Stimulated activated CD4-positive, alpha-beta T cell treated with anti-CD3 and anti-CD28 coated beads, Interleukin-1b, Interleukin-23, amount 100 ng/mL, for 1 hour (primary cell): ENCODE results near the gene BMP2K.
A peak's percentile ranks its signal among the peaks of the same experiment; 100 is the strongest.

Experiments used
- DNase-seq, 2 donors: peaks; one replicate each; pipeline ENCODE4 v3.0.0-alpha.2; 2020; ENCODE audit warnings: low read depth in 2 of 2

The BMP2K gene

DNA sequence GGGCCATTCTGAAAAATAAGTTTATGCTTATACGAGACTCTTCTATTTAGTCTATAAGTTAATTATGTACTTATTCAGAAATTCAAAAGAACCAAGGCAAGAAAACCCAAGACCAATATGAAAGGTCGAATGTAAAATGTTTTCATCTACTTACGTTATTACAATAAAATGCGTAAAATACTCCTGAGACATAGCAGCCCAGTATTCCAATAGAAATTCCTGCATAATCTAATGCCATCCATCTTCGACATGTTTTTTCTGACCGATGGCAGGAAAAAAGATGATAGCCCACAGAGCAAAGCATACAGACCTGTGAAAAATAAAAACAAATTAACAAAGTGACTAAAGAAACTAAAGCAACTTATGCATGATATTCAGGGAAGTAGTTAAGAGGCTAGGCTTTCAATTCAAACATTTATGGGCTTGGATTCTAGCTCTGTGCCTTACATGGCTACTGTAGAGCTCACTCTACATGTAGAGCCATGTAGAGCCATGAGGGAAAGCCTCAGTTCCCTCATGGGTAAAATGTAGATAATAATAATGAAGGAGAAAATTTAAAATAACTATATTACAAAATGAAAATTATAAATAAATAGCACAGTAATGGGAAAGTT, 154.0 kb downstream of the BMP2K start:
- DNase-seq = no peak

DNA sequence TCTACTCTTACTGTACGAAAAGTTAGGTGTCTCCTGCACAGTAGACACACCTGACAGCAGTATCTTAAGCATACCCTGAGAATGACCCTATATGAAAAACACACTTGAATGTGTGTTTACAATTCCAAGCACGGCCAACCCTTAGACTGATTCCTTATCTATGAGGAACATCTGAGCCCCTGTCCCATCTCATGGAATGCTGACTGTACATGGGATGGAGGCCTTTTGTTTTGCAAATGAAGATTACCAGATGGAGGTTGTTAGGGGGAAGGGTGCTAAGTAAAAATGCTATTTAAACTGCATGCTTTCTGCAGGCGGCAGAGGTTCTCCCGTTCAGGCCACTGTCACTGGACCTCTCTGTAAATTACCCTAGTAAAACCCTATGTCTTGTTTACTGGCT, 160.8 kb downstream of the BMP2K start:
- DNase-seq = no peak

DNA sequence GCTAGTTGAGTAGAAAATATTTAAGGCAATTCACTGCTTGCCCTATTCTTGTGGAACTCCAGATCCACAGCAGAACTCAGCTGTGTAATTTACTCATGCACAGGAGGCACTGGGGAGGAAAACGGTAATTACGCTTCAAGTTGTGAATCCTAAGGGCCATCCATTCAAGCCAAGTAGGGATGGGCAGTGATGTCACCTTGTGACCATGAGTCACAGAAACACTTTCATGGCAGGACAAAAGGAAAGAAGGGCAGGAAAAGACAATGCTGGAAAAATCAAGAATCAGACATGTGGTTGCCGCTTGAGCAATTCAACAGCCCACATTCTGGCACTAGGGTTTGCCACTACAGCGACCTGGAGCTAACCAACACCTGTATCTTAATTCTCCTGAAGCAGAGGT, 161.7 kb downstream of the BMP2K start:
- no peak for DNase-seq

DNA sequence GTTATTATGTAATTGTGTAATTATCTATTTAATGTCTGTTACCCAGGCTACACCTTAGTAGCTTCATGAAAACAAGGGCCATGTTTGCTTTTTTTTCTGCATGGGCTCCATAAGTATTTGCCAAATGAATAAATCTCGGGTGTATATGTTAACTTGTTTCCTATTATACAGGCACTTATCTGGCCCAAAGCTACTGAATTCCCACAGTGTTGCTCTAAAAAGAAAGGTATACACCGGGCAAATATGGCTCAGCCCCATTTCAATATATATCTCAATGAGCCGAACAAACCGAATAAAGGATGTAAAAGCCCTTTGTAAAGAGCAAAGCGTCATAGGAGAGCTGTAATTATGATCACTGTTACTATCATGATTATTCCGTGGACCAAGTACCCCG, 162.3 kb downstream of the BMP2K start:
- DNase-seq = no peak

DNA sequence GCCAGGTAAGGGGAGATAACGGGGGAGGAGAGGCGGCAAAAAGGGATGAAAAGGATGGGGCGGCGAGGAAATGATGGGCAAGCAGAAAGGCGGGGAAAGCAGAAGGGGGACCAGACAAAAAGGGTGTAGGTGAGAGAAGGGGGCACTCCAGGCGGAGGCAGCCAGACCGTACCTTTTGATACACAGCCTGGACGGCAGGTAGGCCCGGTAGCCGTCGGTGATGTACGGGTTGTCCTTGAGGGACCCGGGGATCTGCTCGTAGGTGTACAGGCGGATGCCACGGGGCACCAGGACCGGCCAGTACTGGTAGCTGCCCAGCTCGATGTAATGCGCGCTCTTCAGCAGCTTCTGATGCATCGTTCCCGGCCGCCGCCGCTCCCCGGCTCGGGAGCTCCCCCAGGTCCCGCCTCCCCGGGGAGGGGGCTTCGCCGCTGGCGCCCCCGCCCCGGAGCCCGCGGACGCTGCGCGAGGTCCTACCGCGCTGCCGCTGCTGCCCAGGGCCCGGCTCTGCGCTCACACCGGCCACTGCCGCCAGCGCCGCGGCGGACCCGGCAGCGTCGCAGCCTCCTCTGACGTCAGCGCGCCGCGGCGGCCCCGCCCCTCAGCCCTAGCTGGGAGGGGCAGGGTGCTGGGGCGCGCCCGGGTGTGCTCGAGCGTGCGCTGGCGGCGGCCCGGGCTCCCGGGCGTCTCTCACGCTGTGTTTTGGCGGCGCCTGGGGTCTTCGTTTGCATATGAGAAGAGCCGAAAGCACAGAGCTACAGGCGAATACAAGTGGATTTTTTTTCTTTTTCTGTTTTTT, 162.9 kb downstream of the BMP2K start, which contains the start of gene PAQR3:
TSS of gene PAQR3 (minus strand) at position 571 of the 799 bp plus-strand sequence. CDS start at position 357, 214 bp downstream.
- peak; percentile 60 to 80 for DNase-seq

DNA sequence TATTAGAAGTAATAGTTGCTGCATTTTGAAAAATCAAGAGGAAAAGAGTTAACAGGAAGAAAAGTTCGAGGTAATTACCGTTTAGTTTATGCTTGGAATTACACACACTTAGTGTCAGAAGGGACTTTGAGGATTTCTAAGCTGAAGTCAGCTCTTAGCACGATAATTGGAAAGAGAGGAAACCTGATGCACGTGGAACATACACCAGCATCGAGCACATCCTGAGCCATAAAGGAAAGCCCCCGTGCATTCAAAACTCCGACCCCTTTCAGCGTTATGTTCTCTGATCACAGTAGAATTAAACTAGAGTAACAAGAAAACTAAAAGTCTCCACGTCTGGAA, 163.5 kb downstream of the BMP2K start:
- DNase-seq = no peak

DNA sequence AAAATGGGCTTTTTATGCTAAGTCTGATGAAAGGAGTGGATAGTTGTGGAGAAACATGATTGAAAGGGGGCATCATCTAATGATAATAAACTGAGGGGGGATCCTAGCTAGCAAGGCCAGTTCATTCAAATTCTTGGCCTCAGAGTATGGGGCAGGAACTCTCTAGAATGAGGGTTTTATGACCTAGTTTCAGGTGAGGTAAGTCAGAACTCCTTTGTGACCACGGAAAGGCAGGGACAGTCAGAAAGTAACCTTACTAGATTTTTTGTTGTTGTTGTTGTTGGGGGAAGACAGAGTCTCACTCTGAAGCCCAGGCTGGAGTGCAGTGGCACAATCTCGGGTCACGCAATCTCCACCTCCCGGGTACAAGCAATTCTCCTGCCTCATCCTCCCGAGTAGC, 164.6 kb downstream of the BMP2K start:
- DNase-seq = no peak

DNA sequence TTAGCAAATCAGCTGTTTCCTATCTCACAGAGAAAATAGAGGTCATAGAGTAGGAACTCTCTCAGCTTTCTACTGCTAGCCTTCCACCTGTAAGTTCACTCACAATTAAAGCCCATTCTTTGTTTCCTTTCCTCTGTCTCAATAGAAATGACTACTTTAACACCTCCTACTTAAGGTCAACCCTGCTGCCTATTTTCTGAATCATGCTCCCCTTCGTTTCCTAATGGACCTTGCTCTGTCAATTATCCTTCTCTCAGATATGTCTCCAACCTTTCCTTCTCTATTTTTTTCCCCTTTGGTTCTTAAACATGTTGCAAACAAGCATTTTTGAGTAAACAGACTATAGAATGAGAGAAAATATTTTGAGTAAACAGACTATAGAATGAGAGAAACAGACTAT, 168.2 kb downstream of the BMP2K start:
- no peak for DNase-seq

DNA sequence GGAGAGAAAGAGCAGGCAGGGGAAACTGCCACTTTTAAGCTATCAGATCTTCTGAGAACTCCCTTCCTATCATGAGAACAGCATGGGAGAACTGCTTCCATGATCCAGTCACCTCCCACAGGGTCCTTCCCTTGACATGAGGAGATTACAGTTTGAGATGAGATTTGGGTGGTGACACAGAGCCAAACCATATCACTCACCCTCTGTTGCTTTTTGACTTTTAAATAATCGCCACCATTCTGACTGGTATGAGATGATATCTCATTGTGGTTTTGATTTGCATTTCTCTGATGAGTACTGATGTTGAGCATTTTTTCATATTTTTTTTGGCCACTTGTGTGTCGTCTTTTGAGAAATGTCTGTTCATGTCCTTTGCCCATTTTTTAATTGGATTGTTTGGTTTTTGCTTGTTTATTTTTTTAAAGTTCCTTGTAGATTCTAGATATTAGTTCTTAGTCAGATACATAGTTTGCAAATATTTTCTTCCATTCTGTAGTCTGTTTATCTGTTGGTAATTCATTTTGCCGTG, 169.6 kb downstream of the BMP2K start:
- no peak for DNase-seq

DNA sequence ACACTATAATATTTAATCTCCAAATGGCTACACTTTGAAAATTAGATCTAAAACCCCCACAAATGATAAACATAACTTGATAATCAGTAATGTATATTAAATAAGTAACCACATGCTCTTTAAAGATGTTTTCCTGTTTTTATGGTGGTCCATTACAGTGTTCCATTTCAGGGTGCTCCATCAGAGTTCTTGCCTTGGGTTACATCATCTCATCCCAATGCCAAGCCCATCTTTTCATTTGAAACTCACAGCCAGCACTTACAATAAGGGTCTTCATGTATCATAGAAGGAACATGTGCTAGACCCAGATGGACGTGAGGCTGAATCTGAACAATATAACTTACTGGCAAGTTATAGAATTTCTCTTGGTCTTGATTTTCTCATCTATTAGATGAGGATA, 173.6 kb downstream of the BMP2K start:
- no peak for DNase-seq

DNA sequence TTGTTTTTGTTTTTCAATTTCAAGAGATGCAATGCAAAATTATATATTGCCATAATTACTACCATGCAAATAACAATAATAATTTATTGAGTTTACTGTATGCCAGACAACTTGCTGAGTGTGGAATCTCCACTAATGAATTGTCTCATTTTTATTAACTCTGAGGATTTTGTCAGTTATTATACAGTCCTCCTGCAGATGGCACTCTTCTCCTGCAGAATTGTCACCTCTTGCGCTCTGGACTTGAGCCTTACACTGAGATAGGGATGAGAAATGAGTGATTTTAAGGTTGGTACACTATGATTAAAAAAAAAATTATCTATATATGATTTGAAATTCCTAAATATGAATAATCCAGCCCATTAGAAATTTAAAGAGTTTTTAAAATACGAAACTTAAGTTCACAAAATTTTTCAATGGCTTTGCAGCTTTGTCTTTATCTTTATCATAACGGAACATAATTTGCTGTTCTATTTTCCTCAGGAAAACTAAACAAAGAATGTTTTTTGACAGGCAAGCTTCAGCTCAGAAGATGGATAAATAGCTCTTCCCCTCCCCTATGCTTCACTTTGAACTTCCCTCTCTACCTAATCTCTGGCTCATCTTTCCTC, 175.8 kb downstream of the BMP2K start:
- DNase-seq = no peak

DNA sequence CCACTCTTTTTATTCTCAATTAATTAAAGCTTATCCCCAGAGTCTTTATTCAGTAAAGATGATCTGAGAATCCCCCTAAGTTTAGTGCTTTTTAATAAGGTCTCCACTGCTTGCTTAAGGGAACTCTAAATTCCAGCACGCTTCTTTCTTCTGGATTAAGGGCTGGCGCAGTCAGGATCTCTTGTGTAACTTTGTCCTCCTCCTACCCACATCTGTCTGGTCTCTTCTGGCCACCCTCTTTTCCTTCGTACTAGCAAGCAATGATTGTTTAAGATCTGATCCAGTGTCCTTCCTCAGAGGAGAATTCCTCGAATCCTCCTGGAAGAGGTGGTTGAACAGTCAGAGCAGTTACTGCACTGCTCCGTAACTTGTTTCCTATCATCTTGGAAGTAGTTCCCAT, 177.1 kb downstream of the BMP2K start:
- DNase-seq = no peak

DNA sequence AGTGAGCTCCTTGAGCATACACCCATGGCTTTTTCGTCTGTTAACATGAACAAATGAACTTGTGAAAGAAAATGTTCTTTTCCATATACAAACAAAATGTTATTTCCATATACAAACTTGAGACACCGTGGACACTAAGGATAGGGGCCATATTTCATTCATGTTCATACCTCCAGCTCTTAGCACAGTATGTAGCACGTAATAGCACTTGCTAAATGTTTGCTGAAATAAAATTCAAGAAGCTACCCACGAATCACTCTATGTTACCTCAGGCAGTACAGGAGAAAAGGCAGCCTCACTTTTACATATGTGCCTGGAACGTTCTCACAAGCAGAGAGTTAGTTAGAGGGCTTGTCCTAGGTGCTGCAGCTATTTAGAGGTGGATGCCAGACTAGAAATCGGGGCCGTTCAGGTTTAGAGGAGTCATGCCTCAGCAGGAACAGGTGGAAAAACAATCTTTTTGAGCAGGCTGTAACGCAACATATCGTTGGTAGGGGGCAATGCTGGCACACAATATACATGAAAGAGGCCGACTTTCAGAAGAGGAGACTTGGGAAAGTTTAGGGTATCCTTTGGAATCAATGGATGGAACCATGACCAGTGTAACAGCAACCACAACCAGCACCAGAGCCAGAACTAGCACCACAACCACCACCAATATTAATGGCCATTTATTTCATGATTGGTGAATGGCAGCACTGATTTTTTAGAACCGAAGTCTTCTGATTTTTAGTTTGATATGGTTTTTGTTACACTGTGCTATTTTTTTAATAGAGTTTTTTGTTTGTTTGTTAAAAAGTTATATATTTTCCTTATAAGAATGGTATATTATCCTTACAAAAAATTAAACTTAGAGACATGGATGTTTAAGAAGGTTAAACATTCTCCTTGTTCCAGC, 177.9 kb downstream of the BMP2K start:
- DNase-seq = no peak

DNA sequence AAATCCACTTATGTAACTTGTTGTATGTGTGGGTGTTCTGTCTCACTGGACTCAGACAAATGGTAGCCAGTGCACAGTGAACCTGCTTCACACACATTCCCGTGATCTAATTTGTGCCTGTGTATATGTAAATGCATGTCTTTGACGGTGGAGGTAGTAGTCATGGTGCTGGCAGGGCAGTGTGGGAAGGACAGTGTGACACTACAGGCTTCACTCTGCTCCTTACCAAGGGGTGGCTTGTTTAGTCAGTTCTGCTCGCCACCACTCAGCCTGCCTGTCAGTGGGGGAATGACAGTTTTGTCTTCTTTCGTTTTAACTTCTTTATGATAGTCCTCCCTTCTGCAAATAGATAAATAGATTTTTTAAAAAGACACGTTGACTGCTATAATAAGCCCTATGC, 180.8 kb downstream of the BMP2K start:
- DNase-seq = no peak

DNA sequence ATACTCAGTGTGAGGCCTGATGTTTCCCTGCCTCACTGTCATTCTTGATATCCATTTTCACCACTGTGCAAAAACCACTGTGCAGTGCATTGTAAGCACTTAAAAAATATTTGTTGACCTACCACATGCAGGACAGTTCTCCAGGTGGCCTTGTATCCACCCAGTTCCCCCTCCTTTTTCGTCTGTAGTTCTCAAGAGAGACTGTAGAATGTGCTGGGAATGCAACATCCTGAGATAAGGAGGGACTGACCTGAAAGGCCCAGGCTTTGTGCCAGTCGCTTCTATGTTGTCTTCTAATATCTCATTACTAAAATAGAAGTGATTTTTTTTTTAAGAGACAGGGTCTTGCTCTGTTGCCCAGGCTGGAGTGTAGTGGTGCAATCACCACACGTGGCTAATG, 184.8 kb downstream of the BMP2K start:
- no peak for DNase-seq
